ENCODE data around the gene ATG4D. TPM values are rescaled to one million over a fixed set of nuclear protein-coding genes. Genes with fewer than 3 reads are reported as not detected.
A peak's percentile ranks its signal among the peaks of the same experiment; 100 is the strongest.

Gene ATG4D
- total RNA-seq, 4 donors from 2014 or later: 18.4 to 35.6 (median 24.9) TPM

DNA sequence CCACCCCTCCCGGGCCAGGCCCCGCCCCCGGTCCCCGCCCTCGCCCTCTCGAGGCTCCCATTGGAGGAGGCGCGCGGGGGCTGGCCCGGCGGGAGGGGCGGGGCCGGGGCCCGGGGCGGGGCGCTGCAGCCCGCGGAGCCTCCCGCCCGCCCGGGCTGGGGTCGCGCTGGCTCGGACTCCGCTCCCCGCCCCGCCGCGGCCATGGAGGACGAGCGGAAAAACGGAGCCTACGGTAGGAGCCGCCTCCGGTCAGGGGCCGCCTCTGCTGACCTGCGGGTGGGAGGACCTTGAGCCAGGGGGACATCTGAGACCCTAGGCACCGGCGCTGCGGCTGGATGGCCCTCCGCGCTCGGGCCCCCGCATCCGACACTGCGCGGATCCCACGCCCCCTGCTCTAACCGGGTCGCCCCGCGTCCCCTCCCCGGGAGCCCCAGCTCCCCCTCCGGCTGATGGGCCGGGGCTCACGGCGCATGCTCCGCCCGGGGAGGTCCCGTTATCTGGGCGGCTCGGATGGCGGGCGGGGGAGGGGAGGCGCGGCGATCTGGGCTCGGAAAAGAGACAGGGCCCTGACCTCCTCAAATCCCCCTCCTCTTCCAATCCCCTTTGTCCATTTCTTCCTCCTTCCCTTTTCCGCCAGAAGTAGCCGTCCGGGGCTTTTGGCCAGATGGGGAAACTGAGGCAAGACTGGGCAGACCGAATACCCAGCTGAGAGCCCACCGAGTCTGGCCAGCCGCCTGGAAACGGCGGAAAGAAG lies 58.8 kb downstream of the ATG4D start:
- ATAC-seq: peak; percentile 98

More for the DNA sequence above, 58.8 kb downstream of the ATG4D start:
- Histone ChIP-seq H3K27me3 (peaks cover 9% of the 10 kb centered on the region), H3K27ac (peak overlapping the region; percentile 65 to 95 (median 92)), H3K4me3 (peak overlapping the region; percentile 79 to 99), H3K9me3 (no peaks in the 10 kb centered on the region), H3K4me1 (peaks cover 0 to 32% (median 14%) of the 10 kb centered on the region in 3 donors), H3K36me3 (no peaks in the 10 kb centered on the region)
- TF ChIP-seq, protein P1, sequence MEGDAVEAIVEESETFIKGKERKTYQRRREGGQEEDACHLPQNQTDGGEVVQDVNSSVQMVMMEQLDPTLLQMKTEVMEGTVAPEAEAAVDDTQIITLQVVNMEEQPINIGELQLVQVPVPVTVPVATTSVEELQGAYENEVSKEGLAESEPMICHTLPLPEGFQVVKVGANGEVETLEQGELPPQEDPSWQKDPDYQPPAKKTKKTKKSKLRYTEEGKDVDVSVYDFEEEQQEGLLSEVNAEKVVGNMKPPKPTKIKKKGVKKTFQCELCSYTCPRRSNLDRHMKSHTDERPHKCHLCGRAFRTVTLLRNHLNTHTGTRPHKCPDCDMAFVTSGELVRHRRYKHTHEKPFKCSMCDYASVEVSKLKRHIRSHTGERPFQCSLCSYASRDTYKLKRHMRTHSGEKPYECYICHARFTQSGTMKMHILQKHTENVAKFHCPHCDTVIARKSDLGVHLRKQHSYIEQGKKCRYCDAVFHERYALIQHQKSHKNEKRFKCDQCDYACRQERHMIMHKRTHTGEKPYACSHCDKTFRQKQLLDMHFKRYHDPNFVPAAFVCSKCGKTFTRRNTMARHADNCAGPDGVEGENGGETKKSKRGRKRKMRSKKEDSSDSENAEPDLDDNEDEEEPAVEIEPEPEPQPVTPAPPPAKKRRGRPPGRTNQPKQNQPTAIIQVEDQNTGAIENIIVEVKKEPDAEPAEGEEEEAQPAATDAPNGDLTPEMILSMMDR (IDR thresholded peaks at IDR 0.05): no peak
- TF ChIP-seq POLR2A (IDR thresholded peaks at IDR 0.05) (peak; percentile 38 to 47), EP300 (IDR thresholded peaks at IDR 0.05) (no peak), POLR2AphosphoS5 (IDR thresholded peaks at IDR 0.05) (peak; percentile 62)
- WGBS, 2 donors (ENCODE audit: low coverage in 1 of 2): 0% methylated on average over 5 to 6 of the region's 76 CpGs

Small RNAs within 50 kb of the gene (small RNA-seq; reads per million reads assigned to genes)
- gene MIR1238 (0 reads per million in 4 donors), gene RNU7-140P (0 reads per million in 4 donors)

Other genes with a start within 250 kb of the ATG4D start
- gene ZGLP1, start 234.1 kb upstream of the ATG4D start, total RNA-seq: 1 to 10 TPM in 2 of 4 donors, under 1 TPM in 1, not detected in 1; 0.81 to 2.5 (median 1.1) TPM
- 10 to 100 TPM in 3 of 4 donors, 1 to 10 TPM in 1; 6.7 to 36.5 (median 16.6) TPM for gene FDX2, start 227.9 kb upstream of the ATG4D start, total RNA-seq
- gene RAVER1, start 210.4 kb upstream of the ATG4D start, total RNA-seq: 10 to 100 TPM; 15.6 to 33.2 (median 21.8) TPM
- 1 to 10 TPM; 3.4 to 9.3 (median 5.6) TPM for gene ICAM3, start 204.3 kb upstream of the ATG4D start, total RNA-seq
- 10 to 100 TPM; 40.8 to 77.2 (median 53.9) TPM for gene TYK2, start 163.3 kb upstream of the ATG4D start, total RNA-seq
- 100 to 1,000 TPM; 144 to 177 (median 162) TPM for gene CDC37, start 140.4 kb upstream of the ATG4D start, total RNA-seq
- 10 to 100 TPM in 2 of 4 donors, 1 to 10 TPM in 2; 7.3 to 22.5 (median 10.0) TPM for gene PDE4A, start 123.4 kb upstream of the ATG4D start, total RNA-seq
- 10 to 100 TPM; 62.1 to 80.3 (median 69.8) TPM for gene KEAP1, start 40.5 kb upstream of the ATG4D start, total RNA-seq
- gene S1PR5, start 26.5 kb upstream of the ATG4D start, total RNA-seq: 1 to 10 TPM in 1 of 4 donors, not detected in 3; 1.1 TPM
- gene KRI1, start 22.1 kb downstream of the ATG4D start, total RNA-seq: 10 to 100 TPM; 16.0 to 28.0 (median 20.1) TPM
- 10 to 100 TPM in 2 of 4 donors, 1 to 10 TPM in 2; 5.4 to 15.9 (median 10.6) TPM for gene CDKN2D, start 25.1 kb downstream of the ATG4D start, total RNA-seq
- gene AP1M2, start 43.4 kb downstream of the ATG4D start, total RNA-seq: 10 to 100 TPM in 1 of 4 donors, not detected in 3; 13.2 TPM
- 10 to 100 TPM; 34.3 to 51.7 (median 41.5) TPM for gene SLC44A2, start 81.6 kb downstream of the ATG4D start, total RNA-seq
- gene ILF3, start 110.4 kb downstream of the ATG4D start, total RNA-seq: 100 to 1,000 TPM in 3 of 4 donors, 10 to 100 TPM in 1; 67.2 to 128 (median 120) TPM
- 10 to 100 TPM; 19.6 to 36.6 (median 22.7) TPM for gene QTRT1, start 157.5 kb downstream of the ATG4D start, total RNA-seq
- 100 to 1,000 TPM in 2 of 4 donors, 10 to 100 TPM in 2; 79.1 to 115 (median 96.8) TPM for gene DNM2, start 174.2 kb downstream of the ATG4D start, total RNA-seq

Data from gastroesophageal sphincter (tissue), 4 donors.